ENCODE data around the gene PHKA1. TPM values are rescaled to one million over a fixed set of nuclear protein-coding genes. Genes with fewer than 3 reads are reported as not detected.
"Not testable (repeated sequence)": the region's sequence is repeated elsewhere in the genome, so short reads cannot be mapped to it uniquely, and the experiment has no call there.

The PHKA1 gene
- 1.6 and 1.7 TPM in 2 replicates for total RNA-seq (2014; rRNA removed; shearing (Covaris generic))

DNA sequence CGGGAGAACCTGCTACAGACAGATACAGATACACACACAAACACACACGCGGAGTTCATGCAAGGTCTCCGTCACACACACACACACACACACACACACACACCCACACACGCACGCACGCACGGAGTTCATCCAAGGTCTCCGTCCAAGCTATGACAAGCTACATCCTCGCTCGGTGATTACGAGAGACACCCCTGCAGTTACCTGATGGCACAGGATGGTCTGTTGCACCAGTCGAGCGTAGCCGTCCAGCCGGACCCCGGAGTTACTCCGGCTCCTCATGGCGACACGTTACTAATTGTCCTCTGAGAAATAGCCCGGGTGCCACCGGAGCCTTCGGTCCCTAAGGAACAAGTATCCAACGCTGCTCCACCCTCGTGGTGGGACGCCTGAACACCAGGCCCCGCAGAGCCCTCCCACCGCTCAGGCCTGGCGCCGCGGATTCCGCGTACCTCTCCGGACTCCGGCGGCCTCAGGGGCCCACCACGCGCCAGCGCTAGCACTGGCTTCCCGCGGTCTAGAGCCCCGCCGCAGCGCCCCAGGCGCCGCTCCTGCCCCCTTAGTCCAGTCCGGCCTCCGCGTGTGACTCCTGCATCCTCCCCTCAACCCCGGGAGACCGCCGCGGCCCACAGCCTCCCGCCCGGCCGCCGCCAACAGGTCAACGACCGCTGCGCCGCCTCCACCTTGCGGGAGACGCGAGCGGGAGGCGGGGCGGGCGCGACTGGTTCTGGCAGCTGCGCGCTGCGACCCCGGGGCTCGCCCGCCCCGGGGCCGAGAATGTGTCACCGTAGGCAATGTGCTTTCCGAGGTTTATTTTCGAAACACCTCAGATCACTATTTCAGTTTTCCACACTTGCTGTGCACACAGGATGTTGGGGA is at the start of gene PHKA1:
PHKA1 (minus strand) TSS at position 708 of the 879 bp plus-strand sequence; CDS start at position 282, 426 bp downstream.
- peak; percentile 0 for DNase-seq (ENCODE audit: low read depth)

DNA sequence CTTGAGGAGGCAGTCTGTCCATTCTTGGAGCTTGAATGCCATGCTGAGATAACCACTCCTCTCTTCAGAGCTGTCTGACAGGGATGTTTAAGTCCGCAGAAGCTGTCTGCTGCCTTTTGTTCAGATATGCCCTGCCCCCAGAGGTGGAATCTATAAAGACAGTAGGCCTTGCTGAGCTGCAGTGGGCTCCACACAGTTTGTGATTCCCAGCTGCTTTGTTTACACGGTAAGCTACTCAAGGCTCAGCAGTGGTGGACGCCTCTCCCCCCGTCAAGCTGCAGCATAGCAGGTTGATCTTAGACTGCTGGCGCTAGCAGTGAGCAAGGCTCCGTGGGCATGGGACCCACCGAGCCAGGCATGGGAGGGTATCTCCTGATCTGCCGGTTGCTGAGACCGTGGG is 46.3 kb upstream of the PHKA1 start:
- not testable (repeated sequence) for DNase-seq (ENCODE audit: low read depth)

DNA sequence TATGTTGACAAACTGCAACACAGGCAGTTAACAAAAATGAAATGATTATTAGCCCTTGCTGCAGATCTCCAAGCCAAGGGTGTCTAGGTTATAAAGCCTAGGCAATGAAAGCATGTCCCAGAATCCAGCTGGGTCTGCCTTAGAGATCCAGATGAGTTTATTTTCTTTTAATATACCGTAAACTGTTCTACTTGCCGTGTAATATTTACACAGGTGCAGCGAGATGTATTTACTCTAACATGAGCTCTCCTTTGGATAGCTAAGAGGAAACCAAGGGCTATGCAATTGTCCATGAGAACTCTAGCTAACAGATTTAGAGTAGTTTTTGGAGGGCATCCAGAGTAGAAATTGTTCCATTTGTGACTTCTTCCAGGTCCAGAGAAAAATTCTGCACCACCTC is 34.4 kb upstream of the PHKA1 start:
- DNase-seq (ENCODE audit: low read depth) = not testable (repeated sequence)

DNA sequence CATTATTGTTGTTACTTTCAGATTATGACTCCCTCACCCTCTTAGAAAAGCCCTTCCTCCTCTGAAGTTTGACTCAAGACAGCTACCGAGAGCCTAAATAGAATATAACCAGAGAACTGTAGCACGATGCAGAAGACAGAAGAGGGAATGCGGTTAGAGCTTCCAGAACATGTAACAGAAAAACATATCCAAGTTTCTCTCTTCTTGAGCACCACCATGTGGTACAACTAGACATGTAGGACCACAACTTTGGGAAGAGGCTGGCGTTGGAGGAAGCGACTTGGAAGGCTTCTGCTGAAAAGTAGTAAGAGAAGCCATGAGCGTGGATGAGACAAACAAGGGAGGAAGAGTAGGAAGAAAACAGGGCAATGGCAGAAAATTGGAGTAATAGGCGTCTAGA is 31.4 kb upstream of the PHKA1 start:
- DNase-seq (ENCODE audit: low read depth) = not testable (repeated sequence)

DNA sequence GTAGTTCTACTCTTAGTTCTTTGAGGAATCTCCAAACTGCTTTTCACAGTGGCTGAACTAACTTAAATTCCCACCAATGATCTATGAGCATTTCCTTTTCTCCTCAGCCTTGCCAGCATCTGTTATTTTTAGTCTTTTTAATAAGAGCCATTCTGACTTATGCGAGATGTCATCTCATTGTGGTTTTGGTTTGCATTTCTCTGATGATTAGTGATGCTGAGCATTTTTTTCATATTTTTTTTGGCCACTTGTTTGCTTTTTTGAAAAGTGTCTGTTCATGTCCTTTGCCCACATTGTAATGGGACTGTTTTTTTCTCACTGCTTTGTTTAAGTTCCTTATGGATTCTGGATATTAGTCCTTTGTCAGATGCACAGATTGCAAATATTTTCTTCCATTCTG is 21.5 kb upstream of the PHKA1 start:
- no peak for DNase-seq (ENCODE audit: low read depth)

DNA sequence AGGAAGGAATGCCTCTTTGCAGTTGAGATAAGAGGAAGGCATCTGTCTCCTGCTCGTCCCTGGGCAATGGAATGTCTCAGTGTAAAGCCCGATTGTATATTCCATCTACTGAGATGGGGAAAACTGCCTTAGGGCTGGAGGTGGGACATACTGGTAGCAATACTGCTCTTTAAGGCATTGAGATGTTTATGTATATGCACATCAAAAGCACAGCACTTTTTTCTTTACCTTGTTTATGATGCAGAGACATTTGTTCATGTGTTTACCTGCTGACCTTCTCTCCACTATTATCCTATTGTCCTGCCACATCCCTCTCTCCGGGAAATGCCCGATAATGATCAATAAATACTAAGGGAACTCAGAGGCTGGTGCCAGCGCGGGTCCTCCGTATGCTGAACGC is 19.5 kb upstream of the PHKA1 start:
- DNase-seq (ENCODE audit: low read depth) = not testable (repeated sequence)

DNA sequence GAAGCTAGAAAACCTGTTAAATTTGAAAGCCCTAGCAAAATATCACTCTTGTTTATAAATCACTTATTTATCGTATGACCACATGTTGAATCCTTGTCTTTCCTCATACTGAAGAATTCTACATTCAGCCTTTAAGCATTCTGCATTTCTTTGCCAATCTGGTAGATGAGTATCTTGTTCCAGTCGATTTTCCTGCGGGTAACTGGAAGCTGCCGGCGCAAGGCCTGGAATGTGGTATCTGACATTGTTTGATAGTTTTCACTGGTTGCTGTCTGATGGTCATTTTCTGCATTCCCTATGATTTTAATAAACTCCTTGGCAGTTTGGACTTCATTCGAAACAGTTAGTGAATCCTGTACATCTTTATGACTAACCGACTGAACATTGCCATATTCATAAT is 13.7 kb upstream of the PHKA1 start:
- DNase-seq (ENCODE audit: low read depth) = no peak

DNA sequence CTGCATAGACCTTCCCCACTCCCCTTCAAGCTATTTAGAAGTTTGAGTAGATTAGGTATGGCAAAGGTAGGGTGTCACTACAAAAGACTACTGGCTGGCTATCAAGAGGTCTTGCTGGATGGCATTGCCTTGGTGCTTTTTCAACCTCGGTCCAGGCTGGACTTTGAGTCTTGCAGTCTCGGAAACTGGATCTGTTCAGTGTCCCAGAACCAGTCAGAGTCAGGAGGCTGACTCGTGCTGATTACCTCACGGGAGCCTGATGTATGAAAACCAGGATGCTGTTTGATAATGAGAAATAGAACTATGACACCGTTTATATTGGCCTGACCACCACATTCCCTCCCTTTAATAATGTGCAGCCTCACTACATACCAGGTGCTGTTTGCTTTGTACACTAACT is 2.7 kb upstream of the PHKA1 start:
- no peak for DNase-seq (ENCODE audit: low read depth)

DNA sequence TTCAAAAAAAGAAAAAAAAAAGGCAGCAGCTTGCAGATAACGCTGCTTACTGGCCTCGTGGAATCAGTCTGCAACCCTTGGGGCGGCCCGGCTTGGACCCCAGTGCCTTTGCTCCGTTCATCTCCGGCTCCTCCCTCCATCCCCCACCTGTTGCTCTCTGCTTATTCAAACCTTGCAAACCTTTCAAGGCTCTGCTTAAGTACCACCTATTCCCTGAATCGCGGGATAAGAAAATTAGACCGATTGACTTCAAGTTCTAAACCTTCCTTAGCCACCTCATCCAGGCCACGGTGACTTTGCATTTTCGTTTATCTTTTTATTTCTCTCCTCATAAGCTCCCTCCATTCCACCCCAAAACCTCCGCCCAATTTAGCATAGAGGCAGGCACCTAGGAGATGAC is 1.4 kb upstream of the PHKA1 start:
- DNase-seq (ENCODE audit: low read depth) = no peak

DNA sequence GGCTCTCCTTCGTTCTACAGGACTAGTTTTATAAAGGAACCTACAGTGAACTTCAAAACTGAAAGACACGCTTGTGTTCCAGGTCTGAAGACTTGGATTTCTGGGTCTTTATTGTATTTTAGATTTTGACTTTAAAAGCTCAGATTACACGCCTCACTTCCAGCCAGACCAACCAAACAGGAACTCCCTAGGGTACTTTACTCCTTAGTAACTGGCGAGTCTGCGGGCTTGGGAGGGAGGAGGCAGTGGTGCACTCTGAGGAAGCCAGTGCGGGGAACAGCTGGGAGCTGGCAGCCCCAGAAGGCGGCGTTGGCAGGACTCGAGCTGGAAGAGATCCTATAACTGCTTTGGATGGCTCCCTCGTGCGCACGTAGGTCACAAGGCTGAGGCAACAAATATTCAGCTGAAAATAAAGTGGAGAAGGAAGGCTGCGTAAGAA is 391 bp upstream of the PHKA1 start:
- DNase-seq (ENCODE audit: low read depth) = peak; percentile 67

DNA sequence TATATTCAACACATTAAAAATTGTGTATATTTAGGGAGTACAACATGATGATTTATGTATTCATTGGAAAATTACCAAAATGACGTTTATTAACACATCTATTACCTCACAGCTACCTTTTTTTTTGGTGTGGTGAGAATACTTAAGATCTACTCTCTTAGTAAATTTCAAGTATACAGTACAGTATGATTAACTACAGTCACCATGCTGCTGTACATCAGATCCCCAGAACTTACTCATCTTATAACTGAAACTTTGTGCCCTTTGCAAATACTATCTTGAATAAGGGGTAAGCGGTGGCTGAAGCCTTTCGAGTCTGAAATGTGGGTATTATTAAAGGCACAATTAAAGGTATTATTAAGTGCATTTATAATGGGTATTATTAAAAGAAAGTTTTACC is 976 bp downstream of the PHKA1 start:
- DNase-seq (ENCODE audit: low read depth) = no peak

DNA sequence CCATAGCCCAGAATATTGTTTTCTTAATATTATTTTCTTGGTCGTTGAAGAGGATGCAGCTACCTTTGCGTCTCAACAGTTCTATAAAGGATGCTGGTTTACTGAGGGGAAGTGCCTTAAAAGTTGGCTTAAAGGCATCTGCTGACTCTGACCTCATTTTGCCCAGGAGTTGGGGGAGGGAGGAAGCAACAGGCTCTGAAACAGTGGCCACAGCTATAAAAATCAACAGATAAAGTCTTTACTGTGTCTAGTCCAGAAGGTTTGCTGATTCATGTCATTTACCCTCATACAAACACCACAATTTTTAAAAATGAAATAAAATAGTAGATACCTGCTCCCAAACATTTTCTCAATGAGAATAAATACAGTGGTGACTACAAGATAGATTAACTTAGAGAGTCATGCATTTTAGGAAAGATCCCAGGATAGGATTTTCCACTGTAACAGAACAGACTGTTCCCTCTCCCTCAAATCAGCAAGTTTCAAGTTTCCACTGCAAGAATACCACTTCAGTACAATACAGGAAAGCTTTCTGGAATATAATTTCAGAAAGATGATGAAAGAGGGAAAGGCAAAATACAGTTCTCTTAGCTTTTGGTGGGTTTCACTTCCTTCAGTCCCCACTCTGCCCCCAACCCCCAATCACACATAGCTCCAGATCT is 1.9 kb downstream of the PHKA1 start:
- DNase-seq (ENCODE audit: low read depth) = peak; percentile 4

DNA sequence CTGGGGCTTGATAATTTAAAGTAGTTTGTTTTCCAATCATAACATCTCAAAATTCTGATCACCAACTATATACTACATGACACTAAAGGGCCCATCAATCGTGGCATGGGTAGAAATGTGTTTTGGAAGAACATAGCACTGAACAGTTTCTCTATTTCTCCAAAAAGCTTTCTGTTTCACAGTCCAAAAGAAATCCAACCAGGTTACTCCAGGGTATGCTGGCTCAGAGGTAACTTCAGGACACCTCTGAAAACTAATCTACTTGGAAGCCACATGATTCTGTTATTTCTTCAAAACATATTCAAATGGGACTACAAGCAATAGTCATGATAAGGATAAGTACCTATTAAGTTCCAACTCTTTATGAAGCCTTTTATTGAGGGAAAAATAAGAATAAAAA is 8.3 kb downstream of the PHKA1 start:
- no peak for DNase-seq (ENCODE audit: low read depth)

DNA sequence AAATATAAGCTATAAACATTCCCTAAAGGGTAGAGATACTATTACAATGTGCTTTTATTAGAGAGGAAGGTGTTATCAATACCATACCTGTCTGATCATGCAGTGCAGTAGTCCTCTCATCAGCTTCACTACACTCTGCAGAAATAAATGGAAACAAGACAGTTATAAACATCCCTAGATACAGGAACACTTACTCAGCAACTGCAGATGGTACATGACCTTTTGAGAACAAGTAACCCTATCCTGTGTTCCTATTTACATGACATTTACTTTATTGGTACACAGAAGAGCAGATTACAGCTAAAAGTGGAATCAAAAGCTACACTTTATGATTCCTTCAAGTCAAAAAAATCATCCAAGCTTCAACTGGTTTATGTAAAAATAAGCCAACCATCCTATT is 9.0 kb downstream of the PHKA1 start:
- DNase-seq (ENCODE audit: low read depth) = no peak

DNA sequence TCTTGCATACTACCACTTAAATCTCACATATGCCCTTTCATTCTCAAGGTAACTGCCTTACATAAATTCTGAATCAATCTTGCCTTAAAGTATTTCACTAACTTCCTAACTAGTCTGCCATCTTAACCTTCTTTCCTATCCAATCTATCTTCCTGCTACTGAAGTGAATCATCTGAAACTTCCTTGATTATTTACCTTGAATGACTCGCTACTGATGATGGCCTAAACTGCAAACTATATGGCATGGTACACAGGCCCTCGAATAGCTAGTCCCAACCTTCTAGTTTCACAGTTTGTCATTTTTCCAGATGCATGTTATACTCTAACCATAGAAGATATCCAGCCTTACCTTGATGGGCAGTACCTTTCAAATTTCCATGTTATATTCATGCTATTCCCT is 19.9 kb downstream of the PHKA1 start:
- DNase-seq (ENCODE audit: low read depth) = no peak

DNA sequence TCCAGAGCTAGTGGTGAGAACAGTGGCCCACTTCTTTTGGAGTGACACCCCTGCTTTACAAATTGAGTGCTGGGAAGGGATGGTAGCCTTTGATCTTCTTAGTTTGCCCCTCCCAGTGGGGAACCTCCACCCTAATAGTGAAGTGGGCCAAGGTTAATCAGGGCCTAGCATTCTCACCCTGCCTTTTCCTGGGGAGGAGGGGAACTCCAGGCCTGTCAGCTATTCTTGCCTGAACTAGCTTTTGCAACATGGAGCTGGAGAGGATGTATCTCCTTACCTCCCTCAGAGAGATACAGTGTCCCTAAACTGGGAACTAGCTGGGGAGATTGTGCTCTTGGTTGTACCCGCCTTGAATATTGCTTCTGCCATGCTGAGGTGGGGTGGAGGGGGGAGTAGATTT is 20.6 kb downstream of the PHKA1 start:
- DNase-seq (ENCODE audit: low read depth) = no peak

DNA sequence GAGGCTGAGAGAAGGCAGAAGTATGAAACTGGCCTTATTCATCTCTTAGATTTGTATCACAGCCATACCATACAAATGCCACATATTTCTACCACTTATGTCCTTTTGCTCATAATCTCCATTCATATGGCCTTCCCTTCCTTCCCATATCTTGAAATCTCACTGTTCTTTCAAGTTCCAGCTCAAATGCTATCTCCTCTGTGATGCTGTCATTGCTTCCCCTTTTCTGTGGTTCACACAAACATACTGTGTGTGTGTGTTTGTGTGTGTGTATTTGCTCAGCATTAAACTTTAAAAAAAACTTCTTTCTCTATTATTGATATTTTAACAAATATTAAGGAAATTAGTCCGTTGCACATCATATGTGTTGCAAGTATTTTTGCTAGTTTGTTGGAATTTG is 26.7 kb downstream of the PHKA1 start:
- no peak for DNase-seq (ENCODE audit: low read depth)

DNA sequence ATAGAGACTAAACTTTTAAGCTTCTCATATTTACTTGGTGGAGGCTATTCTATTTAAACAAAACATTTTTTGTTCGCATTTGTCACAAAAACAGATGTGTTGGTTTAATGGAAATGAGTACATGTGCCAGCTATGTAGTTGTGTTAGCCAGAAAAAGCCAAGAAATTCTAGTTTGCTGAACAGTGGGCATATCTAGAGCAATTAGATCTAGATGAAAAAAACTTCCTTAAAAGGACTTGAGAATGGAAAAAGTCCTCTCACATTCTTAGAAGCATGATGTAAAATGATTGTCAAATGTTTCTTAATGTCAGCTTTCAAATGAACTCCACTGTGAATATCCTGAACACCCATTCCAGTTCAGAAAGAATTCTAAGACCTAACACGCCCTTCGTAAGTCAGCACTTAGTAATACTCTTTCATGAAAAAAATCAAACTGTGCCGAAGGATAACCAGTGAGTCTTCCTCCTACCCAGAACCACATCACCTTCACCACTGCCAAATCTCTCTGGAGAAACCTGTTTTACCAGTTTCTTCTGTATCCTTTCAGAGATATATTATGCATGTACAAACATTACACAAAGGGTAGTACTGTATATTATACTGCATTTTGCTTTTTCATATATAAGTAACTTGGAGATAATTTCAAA is 28.2 kb downstream of the PHKA1 start:
- DNase-seq (ENCODE audit: low read depth) = peak; percentile 0

DNA sequence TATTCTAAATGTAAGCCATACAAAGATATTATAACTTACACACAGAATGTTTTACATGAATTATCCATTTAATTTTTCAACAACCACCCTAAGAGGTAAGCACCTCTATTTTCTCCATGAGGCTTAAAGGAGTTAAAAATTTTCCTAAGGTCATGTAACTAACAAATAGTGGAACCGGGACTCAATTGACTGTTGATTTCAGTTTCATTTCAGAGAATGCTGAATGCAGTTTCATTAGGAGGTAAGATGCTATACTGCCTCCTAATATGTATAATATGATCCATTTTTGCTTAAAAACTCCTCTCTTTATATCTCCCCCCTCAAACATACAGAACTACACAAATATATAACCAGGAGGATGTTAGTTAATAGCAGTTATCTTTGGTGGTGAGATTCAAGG is 29.1 kb downstream of the PHKA1 start:
- no peak for DNase-seq (ENCODE audit: low read depth)

DNA sequence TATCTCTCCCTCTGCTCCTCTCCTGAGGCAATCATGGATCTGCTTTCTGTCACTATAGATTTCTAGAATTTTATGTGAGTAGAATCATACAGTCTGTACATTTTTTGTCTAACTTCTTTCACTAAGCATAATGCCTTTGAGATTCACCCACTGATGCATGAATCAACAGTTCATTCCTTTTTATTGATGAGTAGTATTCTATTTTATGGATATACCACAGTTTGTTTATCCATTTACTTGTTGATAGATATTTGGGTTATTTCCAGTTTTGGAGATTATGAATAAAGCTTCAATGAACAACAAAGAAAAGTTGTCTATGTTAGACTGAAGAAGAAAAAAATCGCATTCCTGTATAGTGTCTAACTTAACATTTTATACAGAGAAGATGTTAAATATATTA is 30.5 kb downstream of the PHKA1 start:
- no peak for DNase-seq (ENCODE audit: low read depth)

DNA sequence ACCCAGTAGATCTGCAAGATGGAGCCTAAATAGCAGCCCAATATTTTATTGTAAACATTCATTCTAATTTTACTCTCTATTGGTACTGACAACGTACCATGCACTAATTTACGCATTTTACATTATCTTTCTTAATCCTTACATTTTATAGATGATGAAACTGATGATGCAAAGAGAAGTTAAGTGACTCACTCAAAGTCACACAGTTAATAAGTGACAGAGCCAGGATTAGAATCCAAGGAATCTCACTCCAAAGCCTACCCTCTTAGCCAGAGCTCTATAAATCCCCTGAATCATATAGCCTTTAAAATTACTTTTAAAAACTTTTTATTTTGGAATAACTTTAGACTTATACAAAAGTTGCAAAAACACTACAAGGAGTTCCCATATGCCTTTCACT is 37.6 kb downstream of the PHKA1 start:
- no peak for DNase-seq (ENCODE audit: low read depth)

DNA sequence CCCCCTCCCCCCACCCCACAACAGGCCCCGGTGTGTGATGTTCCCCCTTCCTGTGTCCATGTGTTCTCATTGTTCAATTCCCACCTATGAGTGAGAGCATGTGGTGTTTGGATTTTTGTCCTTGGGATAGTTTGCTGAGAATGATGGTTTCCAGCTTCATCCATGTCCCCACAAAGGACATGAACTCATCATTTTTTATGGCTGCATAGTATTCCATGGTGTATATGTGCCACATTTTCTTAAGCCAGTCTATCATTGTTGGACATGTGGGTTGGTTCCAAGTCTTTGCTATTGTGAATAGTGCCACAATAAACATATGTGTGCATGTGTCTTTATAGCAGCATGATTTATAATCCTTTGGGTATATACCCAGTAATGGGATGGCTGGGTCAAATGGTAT is 40.2 kb downstream of the PHKA1 start:
- DNase-seq (ENCODE audit: low read depth) = not testable (repeated sequence)

DNA sequence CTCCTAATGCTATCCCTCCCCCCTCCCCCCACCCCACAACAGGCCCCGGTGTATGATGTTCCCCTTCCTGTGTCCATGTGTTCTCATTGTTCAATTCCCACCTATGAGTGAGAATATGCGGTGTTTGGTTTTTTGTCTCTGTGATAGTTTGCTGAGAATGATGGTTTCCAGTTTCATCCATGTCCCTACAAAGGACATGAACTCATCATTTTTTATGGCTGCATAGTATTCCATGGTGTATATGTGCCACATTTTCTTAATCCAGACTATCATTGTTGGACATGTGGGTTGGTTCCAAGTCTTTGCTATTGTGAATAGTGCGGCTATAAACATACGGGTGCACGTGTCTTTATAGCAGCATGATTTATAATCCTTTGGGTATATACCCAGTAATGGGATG is 44.6 kb downstream of the PHKA1 start:
- not testable (repeated sequence) for DNase-seq (ENCODE audit: low read depth)

All from RPMI7951 (cell line).